ENCODE results near the gene FLVCR2.

The FLVCR2 gene

GRCh38 chr14:75558440-75558839 is 20.0 kb upstream of the FLVCR2 start:
- DNase-seq: no peak

- DNase-seq: no peak
These were observed 19.4 kb upstream of the FLVCR2 start for GRCh38 chr14:75559045-75559444.

DNA sequence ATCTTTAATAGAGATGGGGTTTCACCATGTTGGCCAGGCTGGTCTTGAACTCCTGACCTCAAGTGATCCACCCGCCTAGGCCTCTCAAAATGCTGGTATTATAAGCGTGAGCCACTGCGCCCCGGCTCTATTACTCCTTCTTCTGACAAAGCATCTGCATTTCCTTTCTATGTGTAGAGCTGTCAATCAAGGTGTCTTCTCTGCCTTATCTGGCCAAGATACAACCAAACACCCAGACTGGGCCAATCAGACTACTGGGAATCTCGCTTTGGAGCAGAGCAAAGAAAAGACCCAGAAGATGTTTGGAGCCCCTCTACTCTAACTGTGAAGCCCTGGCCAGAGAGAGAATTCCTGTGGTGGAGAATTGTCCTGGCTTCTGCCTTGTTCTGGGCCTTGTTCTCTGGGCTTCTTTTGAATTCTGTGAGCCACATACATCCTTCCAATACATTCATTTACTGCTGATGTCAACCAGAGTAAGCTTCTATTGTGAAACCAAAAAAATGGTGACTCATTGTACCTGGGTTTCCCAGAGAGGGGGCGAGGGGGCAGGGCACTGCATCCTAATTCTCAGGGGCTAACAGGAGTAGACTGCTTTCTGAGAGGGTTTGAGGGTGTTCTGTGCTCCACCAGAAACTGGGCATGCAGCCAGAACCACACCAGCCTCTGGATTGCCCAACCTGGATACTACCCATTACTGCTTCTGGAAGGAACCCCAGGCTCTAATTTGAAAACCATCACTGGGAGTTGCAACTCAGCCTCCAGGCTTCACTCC is 18.8 kb upstream of the FLVCR2 start:
- DNase-seq: no peak

GRCh38 chr14:75561013-75561432 is 17.4 kb upstream of the FLVCR2 start:
- DNase-seq: peak; percentile 53 to 83

DNA sequence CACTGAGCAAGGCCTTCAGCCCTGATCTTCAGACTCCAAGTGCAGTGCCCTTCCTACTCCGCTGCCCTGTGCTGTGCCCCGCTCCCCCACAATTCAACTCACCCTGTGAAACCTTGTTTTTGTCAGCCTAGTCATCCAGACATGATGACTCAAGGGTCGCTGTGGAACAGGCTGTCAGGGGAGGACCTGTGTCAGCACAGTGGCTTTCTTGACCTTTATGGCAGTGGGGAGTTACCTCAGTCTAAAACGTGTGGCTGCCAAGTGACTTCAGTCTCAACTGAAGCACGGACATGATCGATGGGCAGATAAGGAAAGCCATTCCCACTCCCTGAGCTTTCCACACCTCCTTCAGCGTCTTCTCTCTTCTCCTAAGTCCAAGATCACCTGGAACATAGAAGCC is 16.3 kb upstream of the FLVCR2 start:
- no peak for DNase-seq

DNA sequence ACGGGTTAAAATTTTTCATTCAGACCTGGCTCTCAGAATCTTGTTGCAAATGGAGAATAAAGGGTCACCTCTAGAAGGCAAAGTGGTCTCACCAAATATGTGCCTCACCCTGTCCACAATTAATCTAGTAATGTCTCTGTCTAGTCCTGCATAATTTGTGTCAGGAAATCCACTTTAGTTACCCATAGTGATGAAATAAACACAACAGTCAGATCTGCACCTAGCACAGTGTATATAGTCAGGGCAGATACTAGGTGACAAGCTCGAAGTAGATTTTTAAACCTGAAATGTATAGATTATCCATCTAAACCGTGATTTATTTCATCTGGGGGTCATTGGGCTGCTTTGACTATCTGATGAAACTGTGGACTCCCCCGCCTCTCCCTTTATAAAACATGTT is 15.9 kb upstream of the FLVCR2 start:
- no peak for DNase-seq

- DNase-seq: peak; percentile 26 to 27
These were observed 14.5 kb upstream of the FLVCR2 start for GRCh38 chr14:75563931-75564330.

GRCh38 chr14:75565056-75565455 is 13.4 kb upstream of the FLVCR2 start:
- DNase-seq: no peak

- no peak for DNase-seq
These were observed 12.1 kb upstream of the FLVCR2 start for GRCh38 chr14:75566321-75566720.

GRCh38 chr14:75566752-75567151 is 11.7 kb upstream of the FLVCR2 start:
- no peak for DNase-seq

GRCh38 chr14:75568140-75568539 is 10.3 kb upstream of the FLVCR2 start:
- DNase-seq: no peak

- no peak for DNase-seq
These were observed 9.6 kb upstream of the FLVCR2 start for GRCh38 chr14:75568791-75569190.

GRCh38 chr14:75570797-75571196 is 7.6 kb upstream of the FLVCR2 start:
- DNase-seq: no peak

DNA sequence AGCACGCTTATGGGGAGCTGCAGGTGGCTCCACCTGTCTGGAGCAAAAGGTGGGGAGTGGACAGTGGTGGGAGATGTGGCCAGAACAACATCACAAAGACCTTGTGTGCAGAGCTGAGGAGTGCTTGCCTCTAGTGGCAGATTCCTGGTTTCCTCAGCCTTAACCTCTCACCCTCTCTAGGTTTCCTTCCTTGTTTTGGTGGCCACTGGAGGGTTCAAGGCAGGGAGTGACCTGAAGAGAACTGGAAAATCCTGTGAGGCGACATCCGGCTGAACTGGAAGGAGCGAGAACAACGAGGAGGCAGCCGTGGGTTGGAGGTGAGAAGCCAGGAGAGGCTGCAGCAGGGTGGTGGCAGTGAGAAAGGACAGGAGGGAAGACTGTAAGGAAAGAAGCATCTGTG is 6.3 kb upstream of the FLVCR2 start:
- no peak for DNase-seq

DNA sequence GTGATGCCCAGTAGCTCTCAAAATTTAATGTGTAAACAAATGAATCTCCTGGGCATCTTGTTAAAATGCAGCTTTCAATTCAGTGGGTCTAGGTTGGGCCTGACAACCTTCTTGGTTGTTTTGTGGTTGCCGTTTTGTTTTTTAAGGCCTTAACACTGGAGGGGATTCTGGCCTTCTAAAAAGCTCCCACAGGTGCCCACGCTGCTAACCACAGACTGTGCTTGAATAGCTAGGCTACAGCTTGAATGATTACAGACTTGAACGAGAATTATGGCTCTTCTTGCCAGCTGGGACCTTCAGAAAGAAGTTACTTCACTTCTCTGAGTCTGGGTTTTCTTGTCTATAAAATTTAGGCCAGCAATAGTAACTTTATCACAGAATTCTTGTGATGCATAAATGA is 1.3 kb upstream of the FLVCR2 start:
- no peak for DNase-seq

DNA sequence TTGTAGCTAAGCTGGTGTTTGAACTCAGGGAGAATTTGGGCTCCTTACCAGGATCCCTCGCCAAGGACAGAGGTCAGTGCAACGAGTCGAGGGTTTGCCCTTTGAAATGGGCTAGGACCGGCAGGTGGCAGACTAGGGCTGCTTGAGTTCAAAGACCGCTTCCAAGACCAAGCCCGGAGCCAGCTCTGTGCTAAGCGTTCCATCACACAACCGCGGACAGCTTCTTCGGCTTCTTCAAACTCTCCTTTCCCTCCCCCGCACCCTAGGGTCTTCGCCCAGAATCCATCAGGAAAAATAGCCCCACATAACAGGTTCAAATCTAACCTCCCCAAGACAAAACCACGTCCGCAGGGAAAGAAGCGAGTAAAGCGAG is 705 bp upstream of the FLVCR2 start:
- DNase-seq: peak; percentile 29 to 86

- peak in 1 of 2 experiments; percentile 21 for DNase-seq
These were observed 442 bp downstream of the FLVCR2 start for GRCh38 chr14:75578786-75579337.

DNA sequence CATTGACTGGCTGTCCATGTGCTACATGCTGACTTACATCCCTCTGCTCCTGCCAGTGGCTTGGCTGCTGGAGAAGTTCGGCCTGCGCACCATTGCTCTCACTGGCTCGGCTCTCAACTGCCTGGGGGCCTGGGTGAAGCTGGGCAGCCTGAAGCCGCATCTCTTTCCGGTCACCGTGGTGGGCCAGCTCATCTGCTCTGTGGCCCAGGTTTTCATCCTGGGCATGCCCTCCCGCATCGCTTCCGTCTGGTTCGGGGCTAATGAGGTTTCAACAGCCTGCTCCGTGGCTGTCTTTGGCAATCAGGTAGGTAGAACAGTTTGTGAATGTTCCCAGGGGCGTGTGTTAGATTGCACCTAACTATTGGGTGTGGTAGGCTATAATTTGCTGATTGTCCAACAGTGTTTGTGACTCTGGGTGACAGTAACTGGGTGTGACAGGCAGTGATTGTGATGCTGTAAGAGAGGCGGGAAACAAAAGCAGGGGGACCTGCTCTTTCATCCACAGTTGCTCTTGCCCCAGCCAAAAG is 981 bp downstream of the FLVCR2 start:
- DNase-seq: no peak

DNA sequence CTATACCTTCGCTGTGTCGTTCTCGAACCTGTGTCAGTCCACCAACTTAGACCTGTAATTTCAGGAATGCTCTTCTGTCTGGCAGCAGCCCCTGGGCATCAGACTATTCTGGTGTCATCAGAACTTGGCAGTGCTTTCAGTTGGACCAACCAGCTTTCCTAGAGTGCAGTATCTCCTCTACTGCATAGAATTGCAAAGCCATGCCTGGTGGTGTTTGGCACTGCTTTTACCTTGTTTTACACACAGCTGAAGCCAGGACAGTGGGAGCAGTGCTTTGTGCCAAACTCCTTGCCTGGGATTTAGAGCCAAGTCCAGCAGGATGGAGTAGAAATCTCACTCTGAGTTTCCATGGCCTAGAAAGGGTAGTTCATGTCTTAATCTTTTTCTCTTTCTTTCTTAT is 1.5 kb downstream of the FLVCR2 start:
- DNase-seq: no peak

DNA sequence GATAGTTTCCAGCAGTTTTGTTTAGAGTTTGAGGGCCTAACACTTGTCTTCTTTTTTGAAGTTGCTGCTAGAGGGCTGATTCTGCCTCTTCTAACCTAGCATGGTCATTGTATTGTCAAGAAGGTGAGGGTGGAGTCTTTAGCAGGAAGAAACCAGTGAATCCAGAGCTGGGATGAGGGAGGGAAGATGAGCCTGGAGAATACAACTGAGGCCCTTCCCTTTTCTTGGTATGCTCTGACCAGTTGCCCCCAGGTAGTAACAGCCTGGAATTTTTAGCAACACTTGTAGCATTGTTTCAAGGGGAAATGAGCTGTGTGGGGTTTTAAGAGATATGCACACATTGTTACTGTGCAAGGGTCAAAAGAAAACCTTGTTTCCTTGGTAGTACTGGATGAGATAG is 9.0 kb downstream of the FLVCR2 start:
- DNase-seq: no peak

DNA sequence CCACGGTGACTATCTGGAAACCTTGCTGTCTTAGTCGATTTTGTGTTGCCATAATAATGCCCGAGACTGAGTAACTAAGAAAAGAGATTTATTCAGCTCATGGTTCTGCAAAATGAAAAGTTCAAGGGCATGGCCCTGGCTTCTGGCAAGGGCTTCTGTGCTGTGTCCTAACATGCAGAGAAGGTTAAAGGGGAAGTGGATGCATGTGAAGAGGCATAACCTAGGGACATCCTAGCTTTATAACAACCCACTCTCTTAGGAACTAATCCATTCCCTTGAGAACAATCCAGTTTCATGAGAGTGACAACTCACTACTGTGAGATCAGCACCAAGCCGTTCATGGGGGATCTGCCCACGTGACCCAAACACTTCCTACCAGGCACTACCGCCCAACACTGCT is 11.5 kb downstream of the FLVCR2 start:
- DNase-seq: no peak

DNA sequence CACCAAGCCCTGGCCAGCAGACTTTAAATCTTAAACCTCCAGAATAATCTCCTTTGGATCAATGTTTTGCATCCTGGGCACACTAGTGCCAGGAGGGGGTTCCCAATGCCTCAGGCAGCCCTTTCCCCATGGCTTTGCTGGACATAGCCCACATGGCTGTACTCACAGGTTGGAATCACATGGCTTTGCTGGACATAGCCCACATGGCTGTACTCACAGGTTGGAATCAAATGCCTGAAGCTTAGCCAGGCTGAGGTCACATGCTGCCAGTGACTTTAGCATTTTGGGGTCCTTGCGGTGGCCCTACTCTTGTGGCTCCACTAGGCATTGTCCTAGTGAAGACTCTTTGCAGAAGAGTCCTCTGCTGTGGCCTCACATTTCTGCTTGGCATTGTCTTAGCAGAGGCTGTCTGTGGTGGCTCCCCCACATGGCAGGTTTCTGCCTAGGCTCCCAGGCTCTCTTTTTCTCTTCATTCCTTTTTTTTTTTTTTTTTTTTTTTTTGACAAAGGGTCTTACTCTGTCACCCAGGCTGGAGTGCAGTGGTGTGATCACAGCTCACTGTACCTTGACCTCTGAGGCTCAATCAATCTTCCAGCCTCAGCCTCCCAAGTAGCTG is 13.0 kb downstream of the FLVCR2 start:
- no peak for DNase-seq

DNA sequence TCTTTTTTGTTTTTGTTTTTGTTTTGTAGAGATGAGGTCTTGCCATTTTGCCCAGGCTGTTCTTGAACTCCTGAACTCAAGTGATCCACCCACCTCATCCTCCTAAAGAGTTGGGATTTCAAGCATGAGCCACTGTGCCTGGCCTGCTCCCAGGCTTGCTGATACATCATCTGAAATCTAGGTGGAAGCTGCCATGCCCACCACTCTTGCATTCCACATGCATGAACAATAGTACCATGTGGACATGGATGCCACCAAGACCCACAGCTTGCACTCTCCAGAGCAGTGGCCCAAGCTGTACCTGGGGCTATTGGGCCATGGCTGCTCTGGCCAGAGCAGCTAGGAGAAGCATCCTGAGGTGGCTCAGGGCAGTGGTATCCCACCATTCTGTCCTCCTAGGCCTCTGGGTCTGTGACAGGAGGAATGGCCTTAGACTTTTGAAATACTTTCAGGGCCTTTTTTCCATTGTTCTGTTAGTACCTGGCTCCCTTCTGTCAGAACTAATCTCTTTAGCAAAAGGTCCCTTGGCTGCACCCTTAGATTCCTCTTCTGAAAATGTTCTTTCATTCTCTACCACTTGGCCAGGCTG is 13.7 kb downstream of the FLVCR2 start:
- no peak for DNase-seq

DNA sequence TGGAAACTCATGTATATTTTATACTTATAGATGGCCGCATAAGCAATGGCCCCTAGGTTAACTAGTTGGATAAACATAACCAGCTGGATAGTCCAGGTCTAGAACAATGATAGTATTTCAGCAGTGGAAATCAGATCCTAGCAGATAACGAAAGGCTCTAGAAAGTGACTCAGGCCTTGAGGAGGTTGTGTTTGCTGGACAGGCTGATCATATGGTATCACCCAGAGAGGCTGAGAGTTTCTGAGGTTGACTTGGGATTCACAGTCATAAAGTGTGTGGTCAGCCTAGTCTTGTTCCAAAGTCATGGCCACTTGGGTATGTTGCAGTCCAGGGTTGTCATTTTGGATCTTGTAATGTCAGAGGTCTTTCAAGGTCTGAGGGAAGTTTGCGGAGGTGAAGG is 16.8 kb downstream of the FLVCR2 start:
- DNase-seq: no peak
